EL (cell line): ENCODE measurements around the gene SIRPA.
A peak's percentile ranks its signal among the peaks of the same experiment; 100 is the strongest.

Experiments
- DNase-seq: peaks from one replicate; pipeline ENCODE4 v3.0.0-alpha.2; 2016

Gene SIRPA

GRCh38 chr20:1953621-1954020 is 58.4 kb downstream of the SIRPA start:
- no peak for DNase-seq

DNA sequence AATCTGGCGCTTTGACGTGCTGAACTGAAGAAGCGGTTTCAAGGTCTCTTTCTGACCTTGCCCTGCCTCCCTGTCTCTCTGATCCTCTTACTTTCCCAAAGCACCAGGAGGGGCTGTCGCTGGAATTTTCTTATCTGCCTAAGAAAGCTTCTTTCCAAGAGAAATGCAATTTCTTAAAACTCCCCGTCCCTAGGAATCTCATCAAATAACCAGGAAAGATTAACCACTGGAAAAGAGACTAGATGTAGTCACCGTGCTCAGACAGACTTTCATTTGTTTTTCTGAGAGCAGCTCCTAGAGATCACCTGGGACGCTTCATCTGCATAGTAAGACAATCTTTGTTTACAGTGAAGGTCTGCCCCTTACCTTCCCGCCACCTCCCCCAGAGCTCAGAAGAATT is 60.0 kb downstream of the SIRPA start:
- DNase-seq, result no peak

- no peak for DNase-seq
These were observed 63.2 kb downstream of the SIRPA start for GRCh38 chr20:1958426-1958825.

- no peak for DNase-seq
These were observed 63.9 kb downstream of the SIRPA start for GRCh38 chr20:1959156-1959555.

DNA sequence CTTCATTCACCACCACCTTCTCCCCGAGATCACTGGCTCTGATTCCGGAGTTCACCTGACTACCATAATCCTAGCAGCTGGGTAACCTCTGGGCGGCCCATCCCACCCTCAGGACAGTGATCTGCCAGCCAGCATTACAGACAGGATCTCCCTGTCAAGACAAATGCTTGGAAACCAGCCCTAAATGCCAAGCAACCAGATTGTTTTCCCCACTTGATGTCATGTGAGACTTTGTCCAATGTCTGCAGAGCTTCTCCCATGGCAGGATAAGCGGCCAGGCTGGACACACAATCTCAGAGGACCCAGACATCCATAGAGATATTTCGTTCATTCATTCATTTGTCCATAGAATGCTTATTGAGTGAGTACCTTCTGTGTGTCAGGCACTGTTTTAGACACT is 66.2 kb downstream of the SIRPA start:
- no peak for DNase-seq

DNA sequence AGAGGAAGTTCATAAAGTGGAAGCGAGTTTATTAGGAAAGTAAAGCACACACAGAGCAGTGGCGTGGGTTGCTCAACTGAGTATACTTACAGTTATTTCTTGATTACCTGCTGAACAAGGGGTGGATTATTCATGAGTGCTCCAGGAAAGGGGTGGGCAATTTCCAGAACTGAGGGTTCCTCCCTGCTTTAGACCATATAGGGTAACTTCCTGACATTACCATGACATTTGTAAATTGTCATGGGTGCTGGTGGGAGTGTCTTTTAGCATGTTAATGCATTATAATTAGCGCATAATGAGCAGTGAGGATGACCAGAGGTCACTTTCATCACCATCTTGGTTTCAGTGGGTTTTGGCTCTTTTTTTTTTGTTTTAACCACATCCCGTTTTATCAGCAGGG is 68.9 kb downstream of the SIRPA start:
- no peak for DNase-seq

- DNase-seq, result peak; percentile 8
These were observed 69.6 kb downstream of the SIRPA start for GRCh38 chr20:1964659-1965405.

- DNase-seq, result peak; percentile 56
These were observed 70.5 kb downstream of the SIRPA start for GRCh38 chr20:1965520-1966351.

GRCh38 chr20:1968964-1969363 is 73.8 kb downstream of the SIRPA start:
- DNase-seq, result no peak

- DNase-seq, result no peak
These were observed 76.8 kb downstream of the SIRPA start for GRCh38 chr20:1971893-1972586.

DNA sequence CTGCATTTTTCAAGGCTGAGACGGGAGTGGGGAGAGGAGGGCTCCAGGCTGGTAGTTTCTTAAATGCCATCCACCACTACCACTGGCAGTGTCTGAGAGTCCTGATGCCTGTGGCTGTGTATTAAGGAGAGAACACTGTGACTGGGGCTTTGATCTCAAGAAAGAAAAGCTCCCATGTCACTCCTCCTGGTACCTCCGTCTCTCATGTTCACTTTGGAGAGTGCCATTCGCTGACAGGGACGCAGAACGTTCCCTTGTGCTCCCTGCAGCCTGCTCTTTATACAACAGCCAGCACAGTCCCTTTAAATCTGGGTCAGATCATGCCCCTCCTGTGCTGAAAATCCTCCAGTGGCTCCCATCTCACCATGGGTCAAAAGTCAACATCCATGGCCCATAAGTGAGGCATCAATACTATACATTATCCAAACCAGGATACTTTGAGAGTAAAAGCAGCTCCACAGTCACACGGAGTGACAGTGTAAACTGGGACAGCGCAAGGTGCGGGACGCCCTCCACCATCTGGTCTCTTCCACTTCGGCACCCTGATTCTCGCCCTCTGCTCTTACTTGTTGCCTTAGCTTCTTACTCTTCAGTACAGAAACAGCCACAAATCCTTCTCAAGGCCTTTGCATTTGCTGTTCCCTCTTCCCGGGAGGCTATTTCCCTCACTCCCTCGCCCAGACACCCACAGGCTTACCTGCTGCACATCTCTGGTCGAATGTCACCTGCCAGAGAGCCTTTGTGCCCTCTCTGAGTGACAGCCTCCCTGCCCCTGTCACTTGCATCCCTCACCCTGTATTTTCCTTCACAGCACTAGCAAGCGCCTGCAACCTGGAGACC is 78.6 kb downstream of the SIRPA start:
- DNase-seq, result no peak

DNA sequence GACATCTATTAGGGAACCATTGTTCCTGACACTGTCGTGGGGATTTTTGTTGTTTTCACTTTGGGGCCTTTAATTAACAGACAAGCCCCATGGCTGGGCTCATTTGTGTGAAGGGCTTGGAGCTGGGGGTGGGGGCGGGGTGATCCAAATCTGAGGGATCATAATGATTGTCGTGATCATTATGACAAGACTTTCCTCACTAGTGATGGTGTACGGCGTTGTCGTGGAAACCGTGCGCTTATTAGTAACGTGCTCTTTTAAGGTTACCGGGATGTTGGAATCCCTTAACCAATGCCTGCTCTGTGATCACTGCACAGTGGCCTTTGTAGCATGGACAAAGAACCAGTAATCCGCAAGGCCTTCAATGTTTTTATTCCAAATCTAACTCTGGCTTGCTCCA is 80.1 kb downstream of the SIRPA start:
- DNase-seq, result no peak

- no peak for DNase-seq
These were observed 84.0 kb downstream of the SIRPA start for GRCh38 chr20:1979106-1979778.

GRCh38 chr20:1982686-1983085 is 87.5 kb downstream of the SIRPA start:
- no peak for DNase-seq

DNA sequence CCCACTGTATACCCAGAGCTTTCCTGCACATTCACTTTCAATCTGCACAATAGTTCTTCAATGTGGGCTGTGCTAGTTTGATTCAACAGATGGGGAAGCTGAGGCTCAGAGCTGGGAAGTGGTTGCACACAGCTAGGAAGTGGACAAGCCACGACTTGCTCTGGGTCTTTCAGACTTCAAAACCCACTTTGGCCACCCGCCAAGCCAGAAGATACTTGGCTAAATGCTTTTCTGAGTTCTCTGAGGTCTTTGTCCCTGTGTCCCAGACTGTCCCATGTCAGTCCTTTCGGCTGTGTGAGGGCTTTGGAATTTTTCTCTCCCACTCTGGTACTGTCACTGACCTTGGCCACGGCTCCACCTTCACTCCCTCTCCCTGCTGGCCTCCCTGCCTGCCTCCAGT is 88.1 kb downstream of the SIRPA start:
- no peak for DNase-seq

DNA sequence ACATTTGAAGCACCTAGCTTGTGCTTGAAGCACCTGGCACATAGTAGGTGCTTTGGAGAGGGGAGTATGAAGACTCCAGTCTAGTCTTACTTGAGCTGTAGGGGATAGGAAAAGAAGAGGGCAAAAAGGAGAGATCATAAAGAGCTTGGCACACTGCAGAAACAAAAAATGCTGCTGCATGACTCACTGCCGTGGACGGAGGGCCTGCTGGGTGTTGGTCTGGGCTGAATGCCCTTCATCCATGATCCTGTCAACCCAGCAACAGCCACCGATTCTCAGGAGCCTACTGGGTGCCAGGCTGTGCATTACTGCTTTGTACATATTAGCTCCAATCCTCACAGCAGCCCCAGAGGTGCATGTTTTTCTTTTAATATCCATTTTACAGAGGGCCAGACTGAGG is 92.6 kb downstream of the SIRPA start:
- DNase-seq, result peak; percentile 23
